Stimulated activated CD8-positive, alpha-beta memory T cell treated with anti-CD3 and anti-CD28 coated beads, Interleukin-4, amount 100 ng/mL, for 1 hour (primary cell): ENCODE data around the gene SESN2.
"Not testable (repeated sequence)": the region's sequence is repeated elsewhere in the genome, so short reads cannot be mapped to it uniquely, and the experiment has no call there.

Experiments used
- DNase-seq, 2 donors: peaks; one replicate each; pipeline ENCODE4 v3.0.0-alpha.2; 2020; ENCODE audit warnings: low read depth in 2 of 2, low spot score in 1 of 2

The SESN2 gene

GRCh38 chr1:28326984-28327383, 67.7 kb downstream of the SESN2 start:
- no peak for DNase-seq

DNA sequence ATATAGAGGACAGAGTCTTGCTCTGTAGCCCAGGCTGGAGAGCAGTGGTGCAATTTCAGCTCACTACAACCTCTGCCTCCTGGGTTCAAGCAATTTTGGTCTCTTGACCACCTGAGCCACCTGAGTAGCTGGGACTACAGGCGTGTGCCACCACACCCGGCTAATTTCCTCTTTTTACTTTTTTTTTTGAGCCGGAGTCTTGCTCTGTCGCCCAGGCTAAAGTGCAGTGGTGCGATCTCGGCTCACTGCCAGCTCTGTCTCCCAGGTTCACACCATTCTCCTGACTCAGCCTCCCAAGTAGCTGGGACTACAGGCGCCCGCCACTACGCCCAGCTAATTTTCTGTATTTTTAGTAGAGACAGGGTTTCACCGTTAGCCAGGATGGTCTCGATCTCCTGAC, 68.1 kb downstream of the SESN2 start:
- DNase-seq = not testable (repeated sequence)

GRCh38 chr1:28328228-28328648, 68.9 kb downstream of the SESN2 start:
- DNase-seq = no peak

DNA sequence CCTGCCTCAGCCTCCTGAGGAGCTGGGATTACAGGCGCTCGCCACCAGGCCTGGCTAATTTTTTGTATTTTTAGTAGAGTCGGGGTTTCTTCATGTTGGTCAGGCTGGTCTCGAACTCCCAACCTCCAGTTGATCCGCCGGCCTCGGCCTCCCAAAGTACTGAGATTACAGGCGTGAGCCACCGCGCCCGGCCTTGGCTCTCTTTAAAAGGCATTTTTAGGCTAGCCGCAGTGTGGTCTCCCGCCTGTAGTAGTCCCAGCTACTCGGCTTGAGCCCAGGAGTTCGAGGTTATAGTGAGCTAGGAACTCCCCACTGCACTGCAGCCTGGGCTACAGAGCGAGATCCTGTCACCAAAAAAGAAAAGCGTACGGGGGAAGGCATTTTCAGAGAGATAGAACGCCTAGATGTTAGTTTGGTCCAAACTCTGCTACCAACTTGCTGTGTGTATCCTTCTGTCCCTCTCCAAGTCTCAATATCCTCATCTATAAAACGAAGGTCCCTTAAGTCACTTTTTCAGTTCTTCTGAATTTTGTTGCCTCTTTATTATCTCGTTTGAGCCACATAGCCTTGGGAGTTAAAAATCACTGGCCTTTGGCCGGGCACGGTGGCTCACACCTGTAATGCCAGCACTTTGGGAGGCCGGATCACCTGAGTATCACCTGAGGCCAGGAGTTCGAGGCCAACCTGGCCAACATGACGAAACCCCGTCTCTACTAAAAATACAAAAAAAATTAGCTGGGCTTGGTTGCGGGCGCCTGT, 70.3 kb downstream of the SESN2 start:
- peak in 1 of 2 donors; percentile 20 for DNase-seq
